Fibroblast of lung (primary cell): ENCODE data around the gene TSPAN33. TPM values are rescaled to one million over a fixed set of nuclear protein-coding genes. Genes with fewer than 3 reads are reported as not detected.
"Not testable (repeated sequence)": the region's sequence is repeated elsewhere in the genome, so short reads cannot be mapped to it uniquely, and the experiment has no call there.

ENCODE experiments used
- DNase-seq, 2 donors: peaks; one replicate each; pipeline versions ENCODE4 v3.0.0 to v3.0.0-alpha.2; 2010; ENCODE audit warnings: low read depth in 2 of 2
- H2AFZ ChIP-seq: 2 replicates; pipeline ENCODE4 v1.5.1; 2012; ENCODE audit warnings: low read length, control low read depth, inconsistent platforms
- H3K27ac ChIP-seq: 2 replicates; pipeline ENCODE4 v1.5.1; 2011; ENCODE audit warnings: low read length, control low read depth; ENCODE audit not compliant: insufficient read depth
- H3K27me3 ChIP-seq: 2 replicates; pipeline ENCODE4 v1.5.1; 2011; ENCODE audit warnings: mild to moderate bottlenecking, low read length; ENCODE audit not compliant: control insufficient read depth, insufficient read depth
- H3K36me3 ChIP-seq: 2 replicates; pipeline ENCODE4 v1.5.1; 2011; ENCODE audit warnings: low read length; ENCODE audit not compliant: control insufficient read depth, insufficient read depth
- H3K4me1 ChIP-seq: 2 replicates; pipeline ENCODE4 v1.5.1; 2011; ENCODE audit warnings: low read length; ENCODE audit not compliant: control insufficient read depth, insufficient read depth; ENCODE audit errors: extremely low read depth
- H3K4me2 ChIP-seq: 2 replicates; pipeline ENCODE4 v1.5.1; 2011; ENCODE audit warnings: low read length, control low read depth; ENCODE audit not compliant: insufficient read depth; ENCODE audit errors: extremely low read depth
- H3K4me3 ChIP-seq, 4 experiments: fragments of 200-600 bp in 1 of 4; sonication (generic) in 1 of 4; replicated peaks in 1 of 4; 2 replicates each; pipeline ENCODE4 v1.5.1; 2011 to 2016; ENCODE audit warnings: low read length in 4 of 4, low read depth in 3 of 4, mild to moderate bottlenecking in 3 of 4, control low read depth in 2 of 4, inconsistent platforms in 1 of 4, mixed read lengths in 1 of 4; ENCODE audit not compliant: insufficient read depth in 1 of 4; ENCODE audit errors: control extremely low read depth in 1 of 4
- H3K79me2 ChIP-seq: 2 replicates; pipeline ENCODE4 v1.5.1; 2012; ENCODE audit warnings: mild to moderate bottlenecking, low read length, inconsistent platforms; ENCODE audit not compliant: control insufficient read depth, insufficient read depth
- H3K9ac ChIP-seq: 2 replicates; pipeline ENCODE4 v1.5.1; 2011; ENCODE audit warnings: mild to moderate bottlenecking, low read length, control low read depth; ENCODE audit not compliant: insufficient read depth
- H3K9me3 ChIP-seq: 2 replicates; pipeline ENCODE4 v1.5.1; 2012; ENCODE audit warnings: low read depth, low read length; ENCODE audit not compliant: control insufficient read depth, insufficient read depth
- H4K20me1 ChIP-seq: 2 replicates; pipeline ENCODE4 v1.5.1; 2011; ENCODE audit warnings: low read length; ENCODE audit not compliant: control insufficient read depth, insufficient read depth; ENCODE audit errors: extremely low read depth
- EZH2 ChIP-seq: IDR thresholded peaks from 2 replicates; pipeline ENCODE4 v1.5.1; 2012; ENCODE audit warnings: low read length, control low read depth, mild to moderate bottlenecking; ENCODE audit errors: missing control alignments
- polyA plus RNA-seq, 2 donors: library from polyadenylated mRNA; depleted of rRNA in 1 of 2; stranded (reverse) in 1 of 2; unstranded in 1 of 2; fragments of >200 nt; gene quantifications; 2 replicates each; pipeline ENCODE4 v1.2.1, GENCODE V29; 2011 to 2012; ENCODE audit warnings: missing spikeins in 1 of 2
- total RNA-seq: library from RNA; depleted of rRNA; stranded (reverse); fragments of >200 nt; gene quantifications from 2 replicates; pipeline ENCODE4 v1.2.1, GENCODE V29; 2014
- TF ChIP-seq, protein P1 (sequence below), 2 donors: IDR thresholded peaks in 1 of 2; conservative IDR thresholded peaks in 1 of 2; 1 replicate in 1 of 2; 2 replicates in 1 of 2; pipeline ENCODE4 v1.5.1; 2011 to 2012; ENCODE audit warnings: low read length in 2 of 2, control low read depth in 1 of 2, inconsistent platforms in 1 of 2, low read depth in 1 of 2, mild to moderate bottlenecking in 1 of 2

Gene TSPAN33
- total and polyA plus RNA-seq, 2 donors (not counting 1 experiment from before 2014, with no cell fraction given) = 0.17 to 0.36 TPM

DNA sequence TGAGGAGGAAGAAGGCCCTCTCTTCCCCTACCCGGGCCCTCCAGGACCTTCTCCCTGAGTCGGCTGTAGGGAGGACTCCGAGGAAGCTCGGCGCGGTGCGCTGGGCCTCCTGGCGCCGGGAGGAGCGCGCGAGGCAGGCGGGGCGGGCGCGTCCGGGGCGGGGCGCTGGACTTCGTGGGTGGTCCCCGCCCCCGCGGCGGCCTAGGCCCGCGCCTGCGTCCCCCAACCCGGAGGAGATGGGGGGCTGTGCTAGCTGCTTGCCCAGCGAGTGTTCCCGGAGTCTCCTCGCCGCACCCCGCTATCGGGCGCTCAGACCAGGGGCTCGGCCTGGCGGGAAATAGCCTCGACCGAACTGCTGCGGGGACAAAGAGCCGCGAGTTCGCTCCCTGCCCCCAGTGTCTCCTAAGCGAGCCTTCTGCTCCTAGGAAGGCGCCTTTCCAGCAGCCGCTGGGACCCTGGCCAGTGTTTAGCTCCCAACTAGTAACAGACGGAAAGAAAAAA, 24.7 kb downstream of the TSPAN33 start:
- Histone ChIP-seq H3K79me2 (no peaks in the 10 kb centered on the region), H3K36me3 (no peaks in the 10 kb centered on the region), H3K9me3 (no peaks in the 10 kb centered on the region), H3K4me3 (peak overlapping the region; percentile 38 to 57 (median 46)), H3K4me2 (peak overlapping the region; percentile 59), H3K27me3 (peaks cover 15% of the 10 kb centered on the region), H4K20me1 (no peaks in the 10 kb centered on the region), H2AFZ (peak overlapping the region; percentile 86), H3K9ac (no peak overlapping the region), H3K4me1 (no peaks in the 10 kb centered on the region), H3K27ac (no peak overlapping the region)
- TF ChIP-seq EZH2 = no peak
- TF ChIP-seq, protein P1, sequence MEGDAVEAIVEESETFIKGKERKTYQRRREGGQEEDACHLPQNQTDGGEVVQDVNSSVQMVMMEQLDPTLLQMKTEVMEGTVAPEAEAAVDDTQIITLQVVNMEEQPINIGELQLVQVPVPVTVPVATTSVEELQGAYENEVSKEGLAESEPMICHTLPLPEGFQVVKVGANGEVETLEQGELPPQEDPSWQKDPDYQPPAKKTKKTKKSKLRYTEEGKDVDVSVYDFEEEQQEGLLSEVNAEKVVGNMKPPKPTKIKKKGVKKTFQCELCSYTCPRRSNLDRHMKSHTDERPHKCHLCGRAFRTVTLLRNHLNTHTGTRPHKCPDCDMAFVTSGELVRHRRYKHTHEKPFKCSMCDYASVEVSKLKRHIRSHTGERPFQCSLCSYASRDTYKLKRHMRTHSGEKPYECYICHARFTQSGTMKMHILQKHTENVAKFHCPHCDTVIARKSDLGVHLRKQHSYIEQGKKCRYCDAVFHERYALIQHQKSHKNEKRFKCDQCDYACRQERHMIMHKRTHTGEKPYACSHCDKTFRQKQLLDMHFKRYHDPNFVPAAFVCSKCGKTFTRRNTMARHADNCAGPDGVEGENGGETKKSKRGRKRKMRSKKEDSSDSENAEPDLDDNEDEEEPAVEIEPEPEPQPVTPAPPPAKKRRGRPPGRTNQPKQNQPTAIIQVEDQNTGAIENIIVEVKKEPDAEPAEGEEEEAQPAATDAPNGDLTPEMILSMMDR (conservative IDR thresholded peaks at IDR 0.05 in 1 of 2, IDR thresholded peaks at IDR 0.05 in 1 of 2; ENCODE audit: low read depth in 1 of 2, low read length in 2 of 2) = no peak
- DNase-seq = peak; percentile 42 to 53

GRCh38 chr7:129169686-129170440, 25.4 kb downstream of the TSPAN33 start:
- Histone ChIP-seq H2AFZ (peak overlapping the region; percentile 86), H3K36me3 (no peaks in the 10 kb centered on the region), H4K20me1 (no peaks in the 10 kb centered on the region), H3K9me3 (no peaks in the 10 kb centered on the region), H3K27me3 (peaks cover 15% of the 10 kb centered on the region), H3K4me1 (no peaks in the 10 kb centered on the region), H3K27ac (no peak overlapping the region), H3K4me3 (peak overlapping the region; percentile 38 to 57 (median 46)), H3K79me2 (no peaks in the 10 kb centered on the region), H3K4me2 (peak overlapping the region; percentile 59), H3K9ac (no peak overlapping the region)
- no peak for DNase-seq
- TF ChIP-seq, protein P1 (conservative IDR thresholded peaks at IDR 0.05 in 1 of 2, IDR thresholded peaks at IDR 0.05 in 1 of 2; ENCODE audit: low read depth in 1 of 2, low read length in 2 of 2) = no peak
- no peak for TF ChIP-seq EZH2

DNA sequence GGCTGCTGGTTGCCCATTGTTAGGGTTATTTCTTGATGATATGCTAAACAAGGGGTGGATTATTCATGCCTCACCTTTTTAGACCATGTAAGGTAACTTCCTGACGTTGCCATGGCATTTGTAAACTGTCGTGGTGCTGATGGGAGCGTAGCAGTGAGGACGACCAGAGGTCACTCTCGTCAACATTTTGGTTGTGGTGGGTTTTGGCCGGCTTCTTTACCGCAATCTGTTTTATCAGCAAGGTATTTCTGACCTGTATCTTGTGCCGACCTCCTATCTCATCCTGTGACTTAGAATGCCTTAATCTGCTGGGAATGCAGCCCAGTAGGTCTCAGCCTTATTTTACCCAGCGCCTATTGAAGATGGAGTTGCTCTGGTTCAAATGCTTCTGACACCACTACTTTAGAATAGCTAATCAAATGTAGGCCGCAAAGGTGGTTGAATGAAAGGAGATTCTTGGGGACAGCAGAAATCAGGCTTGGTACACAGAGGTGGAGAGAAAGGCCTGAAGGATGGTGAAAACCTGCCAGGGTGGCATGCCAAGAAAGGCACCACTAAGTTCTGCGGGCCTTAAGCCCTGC, 26.0 kb downstream of the TSPAN33 start:
- Histone ChIP-seq H3K4me2 (no peak overlapping the region), H2AFZ (no peak overlapping the region), H3K9ac (no peak overlapping the region), H3K4me3 (no peak overlapping the region), H3K79me2 (no peaks in the 10 kb centered on the region), H3K4me1 (no peaks in the 10 kb centered on the region), H3K27me3 (peaks cover 17% of the 10 kb centered on the region), H3K36me3 (no peaks in the 10 kb centered on the region), H4K20me1 (no peaks in the 10 kb centered on the region), H3K9me3 (no peaks in the 10 kb centered on the region), H3K27ac (no peak overlapping the region)
- no peak for TF ChIP-seq EZH2
- TF ChIP-seq, protein P1 (conservative IDR thresholded peaks at IDR 0.05 in 1 of 2, IDR thresholded peaks at IDR 0.05 in 1 of 2; ENCODE audit: low read depth in 1 of 2, low read length in 2 of 2) = no peak
- DNase-seq = no peak

DNA sequence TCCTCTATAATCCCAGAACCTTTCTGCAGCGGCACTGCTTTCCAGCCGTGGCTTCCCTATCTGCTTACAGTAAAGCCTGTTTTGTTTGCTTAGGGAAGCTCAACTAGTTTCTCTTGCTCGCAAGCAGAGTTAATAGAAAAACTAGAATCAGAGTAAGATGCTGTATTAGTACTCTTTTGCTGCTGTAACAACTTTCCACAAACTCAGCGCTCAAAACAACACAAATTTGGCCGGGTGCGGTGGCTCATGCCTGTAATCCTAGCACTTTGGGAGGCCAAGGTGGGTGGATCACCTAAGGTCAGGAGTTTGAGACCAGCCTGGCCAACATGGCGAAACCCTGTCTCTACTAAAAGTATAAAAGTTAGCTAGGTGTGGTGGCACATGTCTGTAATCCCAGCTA, 29.4 kb downstream of the TSPAN33 start:
- H3K36me3 ChIP-seq, H4K20me1 ChIP-seq, H3K4me3 ChIP-seq: not testable (repeated sequence)

More for the DNA sequence above, 29.4 kb downstream of the TSPAN33 start:
- not testable (repeated sequence) for H3K27ac ChIP-seq, H3K27me3 ChIP-seq, DNase-seq, H3K79me2 ChIP-seq, H3K4me1 ChIP-seq, H2AFZ ChIP-seq, H3K9me3 ChIP-seq, H3K4me2 ChIP-seq, H3K9ac ChIP-seq
